Skeletal muscle tissue (tissue), 4 donors: ENCODE measurements around the gene POC1B. TPM values are rescaled to one million over a fixed set of nuclear protein-coding genes. Genes with fewer than 3 reads are reported as not detected.

Source experiments
- H3K27ac ChIP-seq: one replicate; pipeline ENCODE4 v1.7.0; 2013; ENCODE audit warnings: mild to moderate bottlenecking, low read depth, low read length, inconsistent platforms
- H3K27me3 ChIP-seq, 3 donors: one replicate each; pipeline ENCODE4 v1.7.0; 2013; ENCODE audit warnings: low read length in 3 of 3; ENCODE audit not compliant: control insufficient read depth in 3 of 3, insufficient read depth in 3 of 3
- H3K36me3 ChIP-seq, 3 donors: one replicate each; pipeline ENCODE4 v1.7.0; 2013; ENCODE audit warnings: low read length in 3 of 3; ENCODE audit not compliant: control insufficient read depth in 3 of 3, insufficient read depth in 3 of 3
- H3K4me1 ChIP-seq, 3 donors: one replicate each; pipeline ENCODE4 v1.7.0; 2013; ENCODE audit warnings: low read length in 3 of 3, mild to moderate bottlenecking in 3 of 3; ENCODE audit not compliant: control insufficient read depth in 3 of 3, insufficient read depth in 3 of 3
- H3K4me3 ChIP-seq, 3 donors: one replicate each; pipeline ENCODE4 v1.7.0; 2013; ENCODE audit warnings: low read length in 3 of 3
- H3K9ac ChIP-seq, 3 donors: one replicate each; pipeline ENCODE4 v1.7.0; 2013; ENCODE audit warnings: low read length in 3 of 3, mild to moderate bottlenecking in 3 of 3, moderate library complexity in 2 of 3, low read depth in 1 of 3
- H3K9me3 ChIP-seq, 3 donors: one replicate each; pipeline ENCODE4 v1.7.0; 2013; ENCODE audit warnings: low read length in 3 of 3; ENCODE audit not compliant: control insufficient read depth in 3 of 3
- total RNA-seq: library from RNA; depleted of rRNA; stranded (reverse); fragments of >200 nt; gene quantifications from one replicate; pipeline ENCODE4 v1.2.3, GENCODE V29; 2014
- donor health status: Osteomylitis.

The POC1B gene
- total RNA-seq, 1 donor from 2014 or later: 36.5 TPM

DNA sequence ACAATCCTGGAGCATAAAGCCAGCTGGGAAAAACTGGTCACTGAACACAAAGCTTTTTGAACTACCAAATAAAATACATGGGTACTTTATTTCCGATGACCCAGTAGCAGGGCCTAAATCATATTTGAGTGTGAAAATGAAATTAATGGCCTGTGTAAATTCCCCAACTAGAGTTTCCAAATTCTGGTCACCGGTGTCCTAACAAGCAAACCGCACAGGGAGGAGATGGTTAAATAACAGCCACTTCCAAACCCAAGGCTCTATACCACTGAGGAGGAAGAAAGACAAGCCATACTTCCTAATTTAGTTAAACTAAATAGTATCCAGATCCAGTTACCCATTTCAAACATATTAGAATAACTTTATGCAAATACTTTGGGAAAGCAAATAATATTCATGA, 133.5 kb downstream of the POC1B start:
- H3K27me3 ChIP-seq: no peaks in the 10 kb centered on the region
- no peak overlapping the region for H3K4me3 ChIP-seq
- no peaks in the 10 kb centered on the region for H3K36me3 ChIP-seq
- peaks cover 0 to 5% (median 2%) of the 10 kb centered on the region in 3 donors for H3K4me1 ChIP-seq
- H3K9ac ChIP-seq: no peak overlapping the region
- H3K27ac ChIP-seq: no peak overlapping the region
- no peaks in the 10 kb centered on the region for H3K9me3 ChIP-seq

DNA sequence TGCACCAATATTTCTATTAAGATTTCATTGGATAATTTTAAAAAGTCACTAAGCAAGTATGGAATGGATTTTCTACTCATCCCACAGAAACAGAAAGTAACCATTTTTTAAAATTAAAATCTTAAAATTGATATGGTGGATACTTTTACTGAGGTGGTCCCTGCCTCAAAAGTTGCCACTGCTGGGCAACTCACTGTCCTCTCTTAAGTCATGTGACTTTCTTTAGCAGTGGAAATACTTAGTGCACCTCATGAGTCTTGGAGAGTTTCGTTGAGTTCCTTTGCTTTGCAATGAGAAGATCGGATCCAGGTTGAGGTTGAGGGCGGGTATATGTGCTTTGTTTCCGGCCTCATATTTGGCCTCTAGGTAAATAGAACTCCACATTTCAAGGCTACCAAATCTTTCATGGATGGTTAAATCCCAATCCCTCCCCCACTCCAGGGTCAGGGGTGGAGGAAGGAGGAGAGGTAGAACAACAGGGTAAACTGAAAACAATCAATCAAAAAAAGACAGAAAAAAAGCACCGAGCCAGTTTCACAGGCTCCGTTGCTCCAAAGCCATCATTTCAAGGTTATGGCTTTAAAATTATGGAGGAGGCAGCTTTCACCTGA, 134.0 kb downstream of the POC1B start:
- Histone ChIP-seq H3K9ac (no peak overlapping the region), H3K4me1 (peaks cover 0 to 5% (median 2%) of the 10 kb centered on the region in 3 donors), H3K27ac (no peak overlapping the region), H3K36me3 (no peaks in the 10 kb centered on the region), H3K9me3 (no peaks in the 10 kb centered on the region), H3K4me3 (no peak overlapping the region), H3K27me3 (no peaks in the 10 kb centered on the region)

DNA sequence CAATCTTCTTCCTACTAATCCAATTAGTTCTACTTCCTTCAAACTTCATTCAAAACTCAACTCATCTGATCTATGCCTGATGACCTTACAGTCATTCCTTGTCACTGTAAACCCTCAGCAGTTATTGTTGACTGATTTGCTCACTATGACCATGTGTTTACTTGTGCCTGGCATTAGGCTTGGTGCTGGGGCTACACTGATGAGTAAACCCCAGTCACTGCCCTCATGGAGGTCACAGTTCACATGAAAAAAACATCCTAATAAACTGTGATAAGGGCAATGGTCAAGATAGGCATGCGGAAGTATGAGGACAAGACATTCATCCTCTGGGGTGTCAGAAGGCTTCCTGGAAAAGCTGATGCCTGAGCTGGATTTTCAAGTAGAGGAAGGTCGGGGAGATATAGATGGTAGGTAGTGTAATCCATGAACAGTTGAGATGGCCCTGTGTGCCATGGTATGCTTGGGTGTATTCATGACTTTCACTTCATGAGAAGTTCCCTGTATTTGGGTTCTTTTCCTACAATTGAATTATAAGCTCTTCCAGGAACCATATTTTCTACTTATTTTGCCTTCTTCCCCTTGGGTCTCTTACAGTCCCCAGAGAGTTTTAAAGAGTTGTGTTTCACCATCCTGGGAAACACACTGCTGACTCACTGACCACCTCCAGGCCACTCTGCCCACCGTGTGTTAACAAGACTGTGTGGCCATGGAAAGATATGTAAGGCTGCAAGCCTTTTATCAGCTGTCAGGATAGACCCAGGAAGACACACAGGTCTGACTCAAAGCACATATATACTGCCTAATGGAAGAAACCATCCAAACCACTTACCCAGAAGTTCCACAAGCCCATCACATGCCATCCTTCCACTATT, 134.8 kb downstream of the POC1B start:
- no peaks in the 10 kb centered on the region for H3K27me3 ChIP-seq
- no peak overlapping the region for H3K9ac ChIP-seq
- no peak overlapping the region for H3K4me3 ChIP-seq
- H3K4me1 ChIP-seq: peaks cover 0 to 6% (median 2%) of the 10 kb centered on the region in 3 donors
- no peaks in the 10 kb centered on the region for H3K9me3 ChIP-seq
- H3K27ac ChIP-seq: no peak overlapping the region
- no peaks in the 10 kb centered on the region for H3K36me3 ChIP-seq

DNA sequence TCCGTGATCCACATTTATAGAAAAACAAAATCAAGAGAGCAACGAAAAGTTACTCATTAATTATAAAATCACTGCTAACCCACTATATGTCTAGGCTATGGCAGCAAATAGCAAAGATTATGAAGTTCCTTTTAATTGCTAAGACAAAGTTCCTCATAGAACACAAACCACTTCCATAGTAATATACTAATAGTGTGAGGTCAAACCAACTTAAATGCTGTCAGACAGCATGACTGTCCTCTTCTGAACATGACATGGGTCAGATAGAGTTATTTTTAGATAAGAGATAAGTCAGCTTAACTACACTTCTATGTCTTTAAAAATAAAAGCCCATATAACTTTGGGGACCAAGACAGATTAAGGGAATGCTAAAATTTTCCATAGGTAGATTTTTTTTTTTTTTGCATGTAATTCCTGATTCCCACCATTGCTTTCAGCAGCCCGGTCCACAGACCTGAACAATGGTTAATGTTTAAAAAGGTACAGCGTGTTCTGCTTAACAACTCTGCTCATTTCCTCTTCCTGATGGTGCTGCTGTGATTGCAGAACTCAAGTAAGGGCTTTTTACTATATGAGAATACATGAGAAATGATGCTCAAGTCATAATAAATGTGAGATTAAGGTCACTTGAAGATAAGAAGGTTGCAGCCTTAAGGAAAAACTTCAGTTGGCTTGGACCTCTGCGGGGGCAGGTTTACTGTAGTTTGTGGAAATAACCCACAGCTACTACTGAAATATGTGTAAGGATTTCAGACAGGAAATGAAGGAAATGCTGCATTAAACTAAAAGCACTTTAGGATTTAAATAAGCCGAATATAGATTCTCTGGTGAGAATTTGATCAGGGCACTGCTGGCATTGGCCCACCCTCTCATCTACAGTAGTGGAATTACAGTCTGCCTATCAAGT, 135.8 kb downstream of the POC1B start:
- H3K36me3 ChIP-seq: no peaks in the 10 kb centered on the region
- H3K9ac ChIP-seq: no peak overlapping the region
- peaks cover 0 to 8% (median 2%) of the 10 kb centered on the region in 3 donors for H3K4me1 ChIP-seq
- H3K27ac ChIP-seq: no peak overlapping the region
- no peaks in the 10 kb centered on the region for H3K27me3 ChIP-seq
- no peak overlapping the region for H3K4me3 ChIP-seq
- no peaks in the 10 kb centered on the region for H3K9me3 ChIP-seq

DNA sequence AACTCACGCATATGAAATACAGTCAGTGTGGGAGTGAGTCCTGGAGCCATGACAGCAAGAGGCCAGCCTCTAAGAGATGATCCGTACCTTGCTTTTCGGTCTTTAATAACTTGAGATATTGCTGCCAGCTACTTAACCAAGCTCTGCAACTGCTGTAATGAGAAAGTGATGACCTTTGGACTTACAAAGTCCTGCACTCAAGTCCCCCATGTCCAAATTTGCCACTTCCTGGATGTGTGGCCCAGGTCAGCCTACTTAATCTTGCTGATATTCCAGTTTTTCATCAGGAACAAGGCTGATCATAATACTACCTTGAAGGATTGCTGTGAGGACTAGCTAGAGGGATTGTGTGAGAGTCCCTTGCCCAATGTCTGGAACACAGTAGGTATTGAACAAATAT, 139.7 kb downstream of the POC1B start:
- Histone ChIP-seq H3K27ac (no peak overlapping the region), H3K36me3 (no peaks in the 10 kb centered on the region), H3K9ac (no peak overlapping the region), H3K4me1 (peaks cover 4 to 17% (median 6%) of the 10 kb centered on the region in 3 donors), H3K4me3 (no peak overlapping the region), H3K27me3 (no peaks in the 10 kb centered on the region), H3K9me3 (no peaks in the 10 kb centered on the region)

- no peak overlapping the region for H3K9ac ChIP-seq
- H3K36me3 ChIP-seq: no peaks in the 10 kb centered on the region
- H3K9me3 ChIP-seq: no peaks in the 10 kb centered on the region
- no peak overlapping the region for H3K4me3 ChIP-seq
- H3K4me1 ChIP-seq: peaks cover 4 to 12% (median 5%) of the 10 kb centered on the region in 3 donors
- no peak overlapping the region for H3K27ac ChIP-seq
- H3K27me3 ChIP-seq: no peaks in the 10 kb centered on the region
Observed at GRCh38 chr12:89384807-89385206, 141.0 kb downstream of the POC1B start.

- Histone ChIP-seq H3K4me3 (peak overlapping the region in 1 of 3 donors; percentile 1), H3K27ac (no peak overlapping the region), H3K9ac (no peak overlapping the region), H3K9me3 (no peaks in the 10 kb centered on the region), H3K36me3 (no peaks in the 10 kb centered on the region), H3K27me3 (no peaks in the 10 kb centered on the region), H3K4me1 (peaks cover 4 to 12% (median 4%) of the 10 kb centered on the region in 3 donors)
Observed at GRCh38 chr12:89384050-89384758, 141.6 kb downstream of the POC1B start.

DNA sequence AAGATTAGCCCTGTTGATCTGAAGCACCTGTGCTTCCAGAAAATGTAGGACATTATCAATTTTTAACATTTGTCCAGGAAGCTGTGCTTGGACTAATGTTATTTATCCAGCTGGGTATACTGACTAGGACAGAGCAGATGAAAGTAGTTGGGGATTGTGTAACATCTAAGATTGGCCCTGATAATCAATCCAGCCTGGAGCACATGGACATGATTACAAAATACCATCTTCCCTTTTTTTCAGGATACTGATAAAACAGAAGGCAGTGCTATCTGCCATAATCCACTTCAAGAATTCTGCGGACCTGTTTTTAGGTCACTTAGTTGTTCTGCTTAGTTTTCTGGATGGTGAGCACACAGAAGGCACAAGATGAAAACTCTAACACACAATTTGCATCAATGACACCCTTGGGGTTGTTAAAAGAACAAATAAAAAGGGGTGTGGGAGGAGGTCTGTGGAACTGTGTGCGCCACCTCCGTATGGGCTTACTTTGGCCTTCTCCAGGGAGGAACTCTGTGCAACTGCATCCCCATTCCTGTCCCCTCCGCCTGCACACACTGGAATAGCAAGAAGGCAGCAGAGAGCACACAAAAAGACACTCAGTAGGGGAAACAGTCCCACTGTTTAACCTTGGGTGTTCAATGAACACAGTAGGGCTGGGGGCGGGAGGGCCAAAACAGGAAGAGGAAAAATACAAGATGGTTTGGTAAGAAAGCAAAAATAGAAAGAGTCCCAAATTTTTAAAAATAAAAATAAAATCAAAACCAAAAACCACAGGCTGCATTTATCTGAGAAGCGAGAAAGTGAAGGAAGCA, 142.4 kb downstream of the POC1B start:
- Histone ChIP-seq H3K27ac (no peak overlapping the region), H3K4me1 (peaks cover 4 to 12% (median 4%) of the 10 kb centered on the region in 3 donors), H3K4me3 (peak overlapping the region in 1 of 3 donors; percentile 1), H3K27me3 (no peaks in the 10 kb centered on the region), H3K9ac (no peak overlapping the region), H3K36me3 (no peaks in the 10 kb centered on the region), H3K9me3 (no peaks in the 10 kb centered on the region)

DNA sequence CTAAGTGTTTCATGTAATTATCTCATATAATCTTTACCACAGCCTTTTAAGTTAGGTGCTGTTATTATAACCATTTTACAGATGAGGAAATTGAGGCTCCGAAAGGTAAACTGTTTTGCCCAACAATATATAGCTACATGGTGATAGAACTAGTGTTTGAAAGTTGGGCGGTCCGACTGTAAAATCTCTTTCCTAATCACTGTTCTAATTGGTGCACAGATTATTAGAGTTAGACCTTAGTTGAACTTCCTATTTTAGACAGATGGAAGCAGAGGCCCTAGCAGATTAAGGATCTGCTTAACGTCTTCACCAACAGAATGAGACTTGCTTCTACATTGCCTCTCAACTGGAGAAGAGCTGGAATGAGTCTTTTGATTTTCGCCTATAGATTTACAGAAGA, 143.5 kb downstream of the POC1B start:
- no peak overlapping the region for H3K4me3 ChIP-seq
- H3K36me3 ChIP-seq: no peaks in the 10 kb centered on the region
- no peaks in the 10 kb centered on the region for H3K27me3 ChIP-seq
- no peak overlapping the region for H3K9ac ChIP-seq
- H3K4me1 ChIP-seq: peaks cover 4 to 12% (median 4%) of the 10 kb centered on the region in 3 donors
- H3K27ac ChIP-seq: no peak overlapping the region
- no peaks in the 10 kb centered on the region for H3K9me3 ChIP-seq
